NK-92 treated with Interleukin-12 subunit alpha and Interleukin-12 subunit beta, amount 100 ng/mL, for 24 hours (cell line): ENCODE measurements around the gene ZNF358.
"Not testable (repeated sequence)": the region's sequence is repeated elsewhere in the genome, so short reads cannot be mapped to it uniquely, and the experiment has no call there.

ENCODE experiments used
- DNase-seq: peaks from one replicate; lab custom pipeline; 2025; lab: John Stamatoyannopoulos, UW

The ZNF358 gene

GRCh38 chr19:7535998-7536695, 20.2 kb downstream of the ZNF358 start:
- DNase-seq = no peak

GRCh38 chr19:7538990-7539389, 23.1 kb downstream of the ZNF358 start:
- DNase-seq = not testable (repeated sequence)

DNA sequence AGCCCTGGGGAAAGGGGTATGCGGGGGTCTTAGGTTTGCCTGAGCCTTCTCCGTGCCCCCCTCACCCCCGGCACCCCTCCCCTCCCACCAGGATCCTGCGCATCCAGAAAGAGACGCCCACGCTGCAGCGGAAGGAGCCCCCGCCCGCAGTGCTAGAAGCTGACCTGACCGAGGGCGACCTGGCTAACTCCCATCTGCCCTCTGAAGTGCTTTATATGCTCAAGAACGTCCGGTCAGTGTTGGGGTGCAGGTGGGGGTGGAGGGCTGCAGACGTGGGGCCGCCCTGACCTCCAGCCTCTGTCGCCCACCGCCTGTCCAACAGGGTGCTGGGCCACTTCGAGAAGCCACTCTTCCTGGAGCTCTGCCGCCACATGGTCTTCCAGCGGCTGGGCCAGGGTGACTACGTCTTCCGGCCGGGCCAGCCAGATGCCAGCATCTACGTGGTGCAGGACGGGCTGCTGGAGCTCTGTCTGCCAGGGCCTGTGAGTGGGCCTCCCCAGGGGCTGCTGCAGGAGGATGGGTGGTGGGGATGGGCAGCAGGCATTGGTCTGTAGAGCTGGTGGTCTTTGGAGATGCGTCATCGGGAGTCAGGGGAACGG, 24.0 kb downstream of the ZNF358 start:
- DNase-seq = no peak

- DNase-seq = no peak
Measured at GRCh38 chr19:7540761-7541474, 25.0 kb downstream of the ZNF358 start.

GRCh38 chr19:7541475-7541824, 25.5 kb downstream of the ZNF358 start:
- no peak for DNase-seq

DNA sequence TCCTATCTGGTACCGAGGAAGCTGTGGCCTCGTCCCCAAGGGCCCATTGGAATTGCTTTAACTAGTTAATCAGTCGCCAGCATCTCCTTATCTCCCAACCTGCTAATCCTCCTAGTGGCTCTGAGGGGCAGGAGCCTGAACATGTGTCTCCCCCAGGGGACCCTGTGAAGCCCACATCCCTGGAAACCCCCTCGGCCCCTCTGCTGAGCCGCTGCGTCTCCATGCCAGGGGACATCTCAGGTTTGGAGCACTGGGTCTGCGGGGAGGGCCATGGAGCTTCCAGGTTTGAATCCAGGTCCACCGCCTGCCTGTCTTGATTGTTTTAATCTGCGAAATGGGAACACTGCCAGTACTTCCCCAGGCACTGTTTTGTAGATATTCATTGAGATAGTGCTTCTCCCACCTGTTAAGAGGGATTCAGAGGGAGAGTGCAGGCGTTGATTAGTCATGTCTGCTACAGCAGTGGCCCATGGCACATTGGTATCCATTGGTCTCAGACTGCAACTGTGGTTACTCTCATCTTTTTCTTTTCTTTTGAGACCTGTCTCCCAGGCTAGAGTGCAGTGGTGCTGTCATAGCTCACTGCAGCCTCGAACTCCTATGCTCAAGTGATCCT, 26.0 kb downstream of the ZNF358 start:
- no peak for DNase-seq

DNA sequence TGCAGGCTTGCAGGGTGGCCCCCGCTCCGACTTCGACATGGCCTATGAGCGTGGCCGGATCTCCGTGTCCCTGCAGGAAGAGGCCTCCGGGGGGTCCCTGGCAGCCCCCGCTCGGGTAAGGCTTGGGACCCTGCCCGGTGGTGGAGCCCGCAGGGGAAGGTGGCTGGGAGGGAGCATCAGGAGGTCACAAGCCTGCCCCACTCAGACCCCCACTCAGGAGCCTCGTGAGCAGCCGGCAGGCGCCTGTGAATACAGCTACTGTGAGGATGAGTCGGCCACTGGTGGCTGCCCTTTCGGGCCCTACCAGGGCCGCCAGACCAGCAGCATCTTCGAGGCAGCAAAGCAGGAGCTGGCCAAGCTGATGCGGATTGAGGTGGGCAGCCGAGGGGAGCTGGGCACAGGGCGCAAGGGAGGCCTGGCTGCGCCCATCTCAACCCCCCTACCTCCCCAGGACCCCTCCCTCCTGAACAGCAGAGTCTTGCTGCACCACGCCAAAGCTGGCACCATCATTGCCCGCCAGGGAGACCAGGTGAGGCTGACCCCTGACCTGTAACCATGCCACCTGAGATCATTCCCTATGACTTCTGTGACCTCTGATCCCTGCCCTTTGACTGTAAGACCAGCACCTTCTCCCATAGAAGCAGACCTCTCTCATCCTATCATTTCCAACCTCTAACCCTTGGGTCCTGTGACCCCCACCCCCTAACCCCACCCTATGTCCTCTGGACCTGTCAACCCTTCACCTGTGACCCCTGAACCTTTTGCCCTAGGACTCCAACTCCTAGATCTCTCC, 26.8 kb downstream of the ZNF358 start:
- DNase-seq = no peak

DNA sequence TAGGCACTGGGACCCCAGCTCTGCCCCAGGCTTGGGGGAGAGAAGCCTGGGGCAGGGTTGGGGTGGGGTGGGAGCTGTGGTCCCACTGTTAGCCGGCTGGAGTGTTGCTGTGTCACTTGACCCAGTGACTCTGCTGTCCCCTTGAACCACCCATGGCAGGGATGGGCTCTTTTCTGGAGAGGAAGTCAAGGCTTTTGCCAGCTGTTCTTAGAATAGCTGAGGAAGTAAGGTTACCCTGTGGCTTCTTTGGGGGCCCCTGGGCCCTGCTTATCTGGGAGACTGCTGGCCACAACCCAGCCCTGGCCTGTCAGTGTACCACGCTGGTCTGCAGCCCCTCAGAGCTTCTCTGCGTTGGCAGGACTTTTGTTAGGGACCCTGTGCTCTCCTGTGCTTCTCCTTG, 28.7 kb downstream of the ZNF358 start:
- no peak for DNase-seq

DNA sequence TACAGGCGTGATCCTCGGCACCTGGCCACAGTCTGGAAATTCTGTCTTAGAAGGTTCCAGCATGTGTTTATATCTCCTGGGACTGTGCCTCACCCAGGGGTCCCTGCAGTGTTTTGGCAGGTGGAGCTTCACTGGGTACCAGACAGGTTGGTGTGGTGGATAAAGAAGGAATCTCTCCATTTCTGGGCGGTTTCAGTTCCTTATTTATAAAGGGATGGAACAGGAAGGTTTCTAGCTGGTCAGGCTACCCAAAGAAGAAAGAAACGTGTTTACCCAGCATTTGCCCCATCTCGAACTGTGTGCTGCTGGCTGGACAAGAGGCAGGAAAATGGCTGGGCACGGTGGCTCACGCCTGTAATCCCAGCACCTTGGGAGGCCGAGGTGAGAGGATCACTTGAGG, 29.4 kb downstream of the ZNF358 start:
- DNase-seq = no peak

GRCh38 chr19:7545904-7546303, 30.0 kb downstream of the ZNF358 start:
- no peak for DNase-seq

DNA sequence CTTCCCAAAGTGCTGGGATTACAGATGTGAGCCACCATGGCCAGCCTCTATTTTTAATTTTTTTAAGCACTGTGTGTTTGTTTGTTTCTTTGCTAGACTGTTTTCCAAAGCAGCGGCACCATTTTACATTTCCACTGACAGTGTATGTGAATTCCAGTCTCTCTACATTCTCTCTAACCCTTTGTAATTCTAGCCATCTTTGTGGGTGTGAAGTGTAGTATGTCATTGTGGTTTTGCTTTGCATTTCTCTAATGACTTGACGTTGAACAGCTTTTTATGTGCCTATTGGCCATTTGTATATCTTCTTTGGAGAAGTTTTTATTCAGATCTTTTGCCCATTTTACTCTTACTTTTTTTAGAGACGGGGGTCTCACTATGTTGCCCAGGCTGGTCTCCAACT, 31.3 kb downstream of the ZNF358 start:
- no peak for DNase-seq

- DNase-seq = no peak
Measured at GRCh38 chr19:7549429-7550148, 33.7 kb downstream of the ZNF358 start.

GRCh38 chr19:7550169-7550770, 34.4 kb downstream of the ZNF358 start:
- no peak for DNase-seq

GRCh38 chr19:7550987-7551761, 35.3 kb downstream of the ZNF358 start:
- DNase-seq = no peak

DNA sequence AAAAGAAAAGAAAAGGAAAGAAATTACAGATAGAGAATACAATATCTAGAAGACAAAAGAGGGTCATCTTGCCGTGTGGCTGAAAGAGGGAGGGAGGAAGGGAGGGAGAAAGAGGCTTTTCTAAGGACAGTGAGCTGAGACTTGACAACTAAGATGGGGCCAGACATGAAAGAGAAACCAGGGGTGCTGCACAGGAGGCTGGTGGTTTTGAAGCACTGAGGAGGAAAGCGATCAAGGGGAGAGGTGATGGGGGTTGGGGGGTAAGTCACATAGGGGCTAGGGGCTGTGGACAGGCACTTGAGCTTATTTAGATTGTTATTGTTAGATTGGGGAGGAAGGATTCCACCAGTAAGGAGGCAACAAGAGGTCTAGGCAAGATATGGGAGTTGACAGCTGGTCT, 36.9 kb downstream of the ZNF358 start:
- DNase-seq = no peak

- no peak for DNase-seq
Measured at GRCh38 chr19:7554565-7554964, 38.7 kb downstream of the ZNF358 start.

DNA sequence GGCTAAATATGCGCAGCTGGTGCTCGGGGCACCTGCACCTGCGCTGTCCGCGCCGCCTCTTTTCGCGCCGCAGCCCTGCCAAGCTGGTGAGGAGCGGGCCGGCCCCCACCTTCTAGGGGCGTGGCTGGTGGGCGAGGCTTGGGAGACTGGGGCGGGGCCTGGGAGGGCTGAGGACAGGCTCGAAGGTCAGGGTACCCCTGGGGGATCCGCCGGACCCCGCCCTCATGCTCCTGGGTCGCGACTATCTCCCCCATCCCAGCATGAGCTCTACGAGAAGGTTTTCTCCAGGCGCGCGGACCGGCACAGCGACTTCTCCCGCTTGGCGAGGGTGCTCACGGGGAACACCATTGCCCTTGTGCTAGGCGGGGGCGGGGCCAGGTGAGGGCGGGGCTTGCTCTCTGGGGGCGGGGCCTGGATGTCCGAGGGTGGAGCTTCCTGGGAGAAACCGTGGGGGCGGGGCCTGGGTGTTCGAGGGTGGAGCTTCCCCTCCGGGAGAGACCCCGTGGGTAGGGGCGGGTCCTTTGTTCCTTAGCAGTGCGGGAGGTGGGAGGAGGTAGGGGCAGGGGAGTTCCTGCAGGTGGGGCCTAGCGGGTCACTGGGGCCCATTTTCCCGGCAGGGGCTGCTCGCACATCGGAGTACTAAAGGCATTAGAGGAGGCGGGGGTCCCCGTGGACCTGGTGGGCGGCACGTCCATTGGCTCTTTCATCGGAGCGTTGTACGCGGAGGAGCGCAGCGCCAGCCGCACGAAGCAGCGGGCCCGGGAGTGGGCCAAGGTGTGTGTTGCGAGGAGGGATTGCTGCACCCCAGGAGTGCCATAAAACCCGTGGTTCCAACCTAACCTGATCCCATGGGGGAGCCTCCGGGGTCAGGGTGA, 39.3 kb downstream of the ZNF358 start:
- no peak for DNase-seq

DNA sequence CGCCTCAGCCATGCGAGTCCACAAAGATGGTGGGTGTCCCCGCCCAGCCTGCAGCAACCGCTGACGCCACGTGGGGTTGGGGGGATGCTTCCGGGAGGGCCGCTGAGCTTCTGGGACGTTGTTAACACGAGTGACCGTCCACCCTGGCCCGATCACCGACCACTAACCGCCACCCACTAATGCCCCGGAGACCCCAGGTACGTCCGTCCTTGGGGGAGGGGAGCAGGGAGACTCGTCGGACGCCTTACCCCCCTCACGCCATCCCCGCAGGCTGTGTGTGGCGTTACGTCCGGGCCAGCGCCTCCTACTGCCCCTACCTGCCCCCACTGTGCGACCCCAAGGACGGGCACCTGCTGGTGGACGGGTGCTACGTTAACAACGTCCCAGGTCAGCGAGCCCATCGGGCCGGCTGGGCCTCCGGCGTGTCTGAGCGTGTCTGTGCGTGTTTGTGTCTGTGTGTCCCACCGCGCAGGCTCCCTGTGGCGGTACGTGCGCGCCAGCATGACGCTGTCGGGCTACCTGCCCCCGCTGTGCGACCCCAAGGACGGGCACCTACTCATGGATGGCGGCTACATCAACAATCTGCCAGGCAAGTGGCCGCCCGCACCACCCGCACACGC, 40.9 kb downstream of the ZNF358 start:
- DNase-seq = no peak

- no peak for DNase-seq
Measured at GRCh38 chr19:7558667-7559066, 42.8 kb downstream of the ZNF358 start.
